G401 (cell line): ENCODE data around the gene DZIP1. TPM values are rescaled to one million over a fixed set of nuclear protein-coding genes. Genes with fewer than 3 reads are reported as not detected.
A peak's percentile ranks its signal among the peaks of the same experiment; 100 is the strongest.
"Not testable (repeated sequence)": the region's sequence is repeated elsewhere in the genome, so short reads cannot be mapped to it uniquely, and the experiment has no call there.

Source experiments
- DNase-seq: peaks from one replicate; pipeline ENCODE4 v3.0.0-alpha.2; 2015; ENCODE audit warnings: low spot score
- in situ Hi-C: cut with HindIII; loops from 2 replicates; pipeline ENCODE4 v1.10.0; 2016; ENCODE audit warnings: low sequenced_read_pairs, mixed read lengths
- total RNA-seq: library from RNA; depleted of rRNA; stranded (reverse); fragments of >200 nt; shearing (Covaris generic); gene quantifications from 2 replicates; pipeline ENCODE4 v1.2.3, GENCODE V29; 2014

Gene DZIP1
- total RNA-seq, 1 experiment from 2014 or later = 75.1 TPM

DNA sequence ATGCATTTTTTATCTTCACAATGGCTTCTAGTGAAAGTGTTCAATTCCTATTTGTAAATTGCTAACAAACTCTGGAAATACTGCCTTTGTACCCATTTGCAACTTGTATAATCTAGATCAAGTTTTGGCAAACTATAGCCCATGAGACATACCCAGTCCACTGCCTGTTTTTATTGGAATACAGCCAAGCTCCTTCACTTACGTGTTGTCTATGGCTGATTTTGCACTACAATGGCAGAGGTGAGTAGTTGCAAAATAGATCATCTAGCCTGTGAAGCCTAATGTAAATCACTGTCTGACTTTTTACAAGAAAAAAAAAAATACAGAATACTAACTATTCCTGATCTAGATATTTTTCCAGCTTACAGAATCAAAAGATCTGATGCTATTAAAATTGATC lies 37.1 kb downstream of the DZIP1 start:
- in situ Hi-C loops = no loop called here
- no peak for DNase-seq

GRCh38 chr13:95605448-95606125 lies 38.9 kb downstream of the DZIP1 start:
- in situ Hi-C loops = no loop called here
- no peak for DNase-seq

- in situ Hi-C loops = no loop called here
- DNase-seq = no peak
Observed at GRCh38 chr13:95604556-95604915, 40.0 kb downstream of the DZIP1 start.

- in situ Hi-C loops = no loop called here
- DNase-seq = peak; percentile 54
Observed at GRCh38 chr13:95603887-95604555, 40.5 kb downstream of the DZIP1 start.

- no peak for DNase-seq
- in situ Hi-C loops = no loop called here
Observed at GRCh38 chr13:95601906-95602305, 42.6 kb downstream of the DZIP1 start.

DNA sequence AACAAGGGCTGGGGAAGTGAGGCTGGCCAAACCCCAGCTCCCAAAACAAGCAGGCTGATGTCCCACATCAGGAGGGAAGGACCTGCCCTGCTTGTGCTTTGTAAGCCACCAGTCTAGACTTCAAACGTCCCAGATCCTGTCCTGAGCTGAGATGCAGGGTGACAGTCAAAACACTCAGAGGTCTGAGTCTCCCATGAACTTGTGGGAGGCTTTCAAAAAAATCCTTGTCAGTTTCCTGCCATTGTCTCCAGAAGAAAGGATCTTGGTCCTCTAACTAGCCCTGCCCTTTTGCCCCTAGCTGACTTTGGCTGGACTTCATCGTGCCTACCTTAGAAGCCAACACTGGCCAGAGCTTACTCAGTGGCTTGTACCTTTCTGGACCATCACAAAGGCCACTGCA lies 43.3 kb downstream of the DZIP1 start:
- in situ Hi-C loops = no loop called here
- DNase-seq = no peak

DNA sequence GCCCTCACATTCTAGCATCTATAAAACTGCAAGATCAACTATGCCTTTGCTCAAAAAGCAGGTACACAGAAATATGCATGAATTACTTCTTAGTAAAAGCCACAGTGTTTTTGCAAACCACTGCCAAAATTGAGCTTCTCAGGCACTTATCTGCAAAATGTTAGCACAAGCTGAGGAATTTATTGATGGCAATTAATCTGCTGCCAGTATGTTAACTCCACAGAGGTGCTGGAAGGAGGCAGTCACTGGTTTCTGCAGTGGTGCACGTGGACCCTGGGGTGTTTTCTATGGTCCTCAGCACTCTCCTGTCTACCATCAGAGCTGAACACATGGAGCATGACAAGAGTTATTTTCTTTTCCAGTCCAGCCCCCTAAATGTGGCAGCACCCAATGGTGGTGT lies 47.8 kb downstream of the DZIP1 start:
- no peak for DNase-seq
- in situ Hi-C loops = no loop called here

GRCh38 chr13:95593462-95593861 lies 51.0 kb downstream of the DZIP1 start:
- no peak for DNase-seq
- in situ Hi-C loops = no loop called here

DNA sequence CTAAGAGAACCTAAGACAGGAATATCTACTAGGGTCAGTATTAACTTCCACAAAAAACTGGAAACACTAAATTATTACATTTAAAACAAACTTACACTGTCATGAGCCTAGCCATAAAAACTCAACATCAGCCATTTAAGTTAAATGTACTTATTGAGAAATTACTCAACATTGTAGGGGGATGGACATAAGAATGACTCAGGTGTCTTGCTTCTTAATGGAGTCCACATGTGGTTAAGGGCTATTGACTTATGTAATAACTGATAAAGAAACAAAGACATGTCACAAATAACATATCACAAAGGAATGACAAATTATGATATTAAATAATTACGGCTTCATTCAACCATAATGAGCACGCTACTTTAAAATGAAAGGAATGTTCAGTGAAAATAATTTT lies 55.8 kb downstream of the DZIP1 start:
- in situ Hi-C loops = loop anchor here (10.0 kb wide), 1 partner anchor 246 kb away; no protein-coding TSS in a partner anchor
- no peak for DNase-seq

- DNase-seq = no peak
- in situ Hi-C loops = loop anchor here (10.0 kb wide), 1 partner anchor 247 kb away; no protein-coding TSS in a partner anchor
Observed at GRCh38 chr13:95588134-95588533, 56.4 kb downstream of the DZIP1 start.

- DNase-seq = no peak
Observed at GRCh38 chr13:95585867-95586266, 58.6 kb downstream of the DZIP1 start.

GRCh38 chr13:95579303-95579702 lies 65.2 kb downstream of the DZIP1 start:
- in situ Hi-C loops = no loop called here

More at GRCh38 chr13:95585867-95586266, 58.6 kb downstream of the DZIP1 start:
- in situ Hi-C loops = loop anchor here (10.0 kb wide), 1 partner anchor 249 kb away; no protein-coding TSS in a partner anchor

DNA sequence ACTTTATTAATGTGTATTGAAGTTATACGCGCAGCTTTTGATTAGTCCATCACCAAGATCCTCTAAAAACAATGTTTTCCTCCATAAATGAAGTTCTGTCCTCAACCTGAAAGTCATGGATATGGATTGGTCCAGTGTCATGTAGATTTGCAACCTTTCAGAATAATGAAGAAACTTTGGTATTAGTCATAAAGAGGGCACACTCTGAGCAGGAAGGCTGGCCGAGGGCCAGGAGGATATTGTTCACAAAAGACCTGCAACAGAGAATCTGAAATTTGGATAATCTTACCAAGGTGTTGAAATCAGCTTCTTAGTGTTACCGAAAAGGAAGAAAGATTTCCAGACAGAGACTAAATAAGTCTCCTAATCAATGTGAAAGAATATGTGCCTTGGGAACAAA lies 71.3 kb downstream of the DZIP1 start:
- in situ Hi-C loops = no loop called here
- DNase-seq = no peak

More at GRCh38 chr13:95579303-95579702, 65.2 kb downstream of the DZIP1 start:
- no peak for DNase-seq

- in situ Hi-C loops = no loop called here
- no peak for DNase-seq
Observed at GRCh38 chr13:95571941-95572340, 72.6 kb downstream of the DZIP1 start.

- DNase-seq = no peak
- in situ Hi-C loops = no loop called here
Observed at GRCh38 chr13:95570016-95570415, 74.5 kb downstream of the DZIP1 start.

- DNase-seq = no peak
- in situ Hi-C loops = no loop called here
Observed at GRCh38 chr13:95568131-95568530, 76.4 kb downstream of the DZIP1 start.

DNA sequence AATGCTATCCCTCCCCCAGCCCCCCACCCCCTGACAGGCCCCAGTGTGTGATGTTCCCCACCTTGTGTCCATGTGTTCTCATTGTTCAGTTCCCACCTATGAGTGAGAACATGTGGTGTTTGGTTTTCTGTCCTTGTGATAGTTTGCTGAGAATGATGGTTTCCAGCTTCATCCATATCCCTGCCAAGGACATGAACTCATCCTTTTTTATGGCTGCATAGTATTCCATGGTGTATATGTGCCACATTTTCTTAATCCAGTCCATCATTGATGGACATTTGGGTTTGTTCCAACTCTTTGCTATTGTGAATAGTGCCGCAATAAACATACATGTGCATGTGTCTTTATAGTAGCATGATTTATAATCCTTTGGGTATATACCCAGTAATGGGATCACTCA lies 78.7 kb downstream of the DZIP1 start:
- in situ Hi-C loops, DNase-seq: not testable (repeated sequence)

DNA sequence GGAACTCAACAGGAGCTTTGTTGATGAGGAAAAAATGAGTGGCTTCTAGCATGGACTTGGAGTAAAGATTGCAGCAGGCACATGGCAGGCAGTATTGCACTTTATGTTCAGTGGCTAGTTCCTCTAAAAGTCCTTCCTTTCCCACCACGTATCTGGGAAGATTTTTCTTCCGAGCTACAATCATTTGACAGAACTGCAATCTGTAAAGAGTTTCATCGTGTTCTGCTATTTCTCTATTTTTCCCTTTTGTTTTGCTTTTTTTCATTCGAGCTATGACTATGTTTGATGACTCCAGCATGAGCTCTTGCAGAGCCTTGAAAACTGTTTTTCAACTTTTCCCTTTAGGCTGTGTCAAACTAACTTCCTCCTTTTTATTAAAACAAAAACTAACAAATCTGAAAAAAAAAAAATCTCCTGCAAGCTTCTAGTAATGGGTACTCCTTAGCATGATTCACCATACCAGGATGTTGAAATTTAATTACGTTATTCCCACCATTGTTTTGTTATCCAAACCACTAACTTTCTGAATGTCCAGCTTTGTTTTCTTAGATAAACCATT lies 79.7 kb downstream of the DZIP1 start:
- in situ Hi-C loops = no loop called here
- DNase-seq = no peak

DNA sequence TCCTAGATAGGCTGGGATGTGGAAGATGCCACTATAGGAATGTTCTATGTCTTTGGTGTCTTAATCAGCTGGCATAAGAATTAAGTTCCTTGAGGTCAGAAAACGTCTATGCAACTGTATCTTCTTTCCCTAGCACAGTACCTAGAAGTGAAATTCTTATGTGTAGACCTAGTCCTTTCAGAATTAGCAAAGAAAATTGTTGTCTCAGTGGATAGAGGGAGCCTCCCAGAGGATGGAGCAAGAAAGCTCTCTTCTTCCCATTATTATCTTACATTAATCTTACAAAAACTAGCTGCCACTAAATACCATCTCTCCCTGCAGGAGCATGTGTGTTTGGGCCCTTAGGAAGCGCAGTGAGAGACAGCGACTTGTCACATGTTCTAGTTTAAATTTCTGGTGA lies 80.4 kb downstream of the DZIP1 start:
- in situ Hi-C loops = no loop called here
- DNase-seq = no peak

DNA sequence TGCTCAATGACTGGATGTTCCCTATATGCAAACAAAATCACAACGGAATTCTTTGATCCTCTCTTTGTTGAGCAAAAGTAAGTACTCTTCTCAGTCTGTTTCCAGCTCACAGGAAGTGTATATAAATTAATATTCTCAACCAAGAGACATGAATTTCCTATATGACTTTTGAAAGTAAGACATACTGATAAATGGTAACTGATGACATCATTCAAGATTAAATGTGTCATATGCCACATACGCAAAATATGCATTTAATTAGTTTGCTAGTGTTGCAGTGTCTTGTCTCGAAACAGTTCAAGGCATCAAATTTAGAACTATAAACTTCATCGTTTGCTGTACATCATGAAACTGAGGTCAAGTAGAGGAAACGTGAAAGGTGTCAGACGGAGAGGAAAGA lies 84.1 kb downstream of the DZIP1 start:
- DNase-seq = no peak
- in situ Hi-C loops = no loop called here
